Sigmoid colon (tissue), 4 donors: ENCODE measurements around the gene SORCS1.

Experiments
- POLR2A ChIP-seq, 2 donors: fragments of 450-650 bp; IDR thresholded peaks; one replicate each; pipeline ENCODE4 v1.6.1; 2016; ENCODE audit warnings: antibody characterized with exemption in 2 of 2, mild to moderate bottlenecking in 2 of 2, moderate library complexity in 2 of 2
- POLR2AphosphoS5 ChIP-seq, 4 donors: sonication (generic); formaldehyde crosslinking; IDR thresholded peaks; one replicate each; pipeline ENCODE4 v1.6.1; 2017; ENCODE audit warnings: antibody characterized with exemption in 4 of 4
- TF ChIP-seq, protein P1 (sequence below), 4 experiments: fragments of 450-650 bp in 3 of 4; fragments of 200-600 bp in 1 of 4; IDR thresholded peaks; one replicate each; pipeline ENCODE4 v1.5.1; 2016 to 2019; ENCODE audit warnings: antibody characterized with exemption in 4 of 4, mild to moderate bottlenecking in 3 of 4, moderate library complexity in 2 of 4

DNA sequence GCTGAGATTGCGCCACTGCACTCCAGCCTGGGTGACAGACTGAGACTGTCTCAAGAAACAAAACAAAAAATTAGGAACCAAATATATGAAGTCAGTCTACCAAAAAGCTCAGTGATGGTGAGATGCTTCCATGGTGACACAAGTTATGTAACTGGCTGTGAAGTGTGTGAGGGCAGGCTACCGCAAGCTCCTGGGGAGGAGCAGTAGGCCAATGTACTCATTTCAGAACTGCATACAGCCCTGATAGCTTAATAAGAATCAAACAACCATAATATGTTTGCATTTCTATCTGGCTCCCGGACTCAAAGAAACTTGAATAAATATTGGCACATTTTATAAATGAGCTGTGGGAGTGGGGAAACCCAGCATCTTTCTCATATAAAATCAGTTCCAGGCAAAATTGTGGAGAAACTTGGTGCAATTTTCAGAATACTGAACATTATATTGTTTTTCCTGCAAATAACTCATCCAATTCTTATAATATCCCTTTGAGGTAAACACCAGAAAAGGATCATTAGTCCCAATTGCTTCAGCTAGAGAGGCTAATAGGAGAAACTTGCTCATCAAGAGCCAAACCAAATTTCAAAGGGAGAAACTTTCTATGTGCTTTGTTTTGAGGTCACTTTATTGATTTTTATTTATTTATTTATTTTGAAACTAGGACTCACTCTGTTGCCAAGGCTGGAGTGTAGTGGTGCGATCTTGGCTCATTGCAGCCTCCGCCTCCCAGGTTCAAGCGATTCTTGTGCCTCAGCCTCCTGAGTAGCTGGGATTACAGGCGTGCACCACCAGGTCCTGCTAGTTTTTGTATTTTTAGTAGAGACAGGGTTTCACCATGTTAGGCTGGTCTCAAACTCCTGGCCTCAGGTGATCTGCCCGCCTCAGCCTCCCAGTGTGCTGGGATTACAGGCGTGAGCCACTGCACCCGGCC, 127.0 kb downstream of the SORCS1 start:
- TF ChIP-seq POLR2A (IDR thresholded peaks at IDR 0.05) (no peak), POLR2AphosphoS5 (IDR thresholded peaks at IDR 0.05) (no peak)
- TF ChIP-seq, protein P1, sequence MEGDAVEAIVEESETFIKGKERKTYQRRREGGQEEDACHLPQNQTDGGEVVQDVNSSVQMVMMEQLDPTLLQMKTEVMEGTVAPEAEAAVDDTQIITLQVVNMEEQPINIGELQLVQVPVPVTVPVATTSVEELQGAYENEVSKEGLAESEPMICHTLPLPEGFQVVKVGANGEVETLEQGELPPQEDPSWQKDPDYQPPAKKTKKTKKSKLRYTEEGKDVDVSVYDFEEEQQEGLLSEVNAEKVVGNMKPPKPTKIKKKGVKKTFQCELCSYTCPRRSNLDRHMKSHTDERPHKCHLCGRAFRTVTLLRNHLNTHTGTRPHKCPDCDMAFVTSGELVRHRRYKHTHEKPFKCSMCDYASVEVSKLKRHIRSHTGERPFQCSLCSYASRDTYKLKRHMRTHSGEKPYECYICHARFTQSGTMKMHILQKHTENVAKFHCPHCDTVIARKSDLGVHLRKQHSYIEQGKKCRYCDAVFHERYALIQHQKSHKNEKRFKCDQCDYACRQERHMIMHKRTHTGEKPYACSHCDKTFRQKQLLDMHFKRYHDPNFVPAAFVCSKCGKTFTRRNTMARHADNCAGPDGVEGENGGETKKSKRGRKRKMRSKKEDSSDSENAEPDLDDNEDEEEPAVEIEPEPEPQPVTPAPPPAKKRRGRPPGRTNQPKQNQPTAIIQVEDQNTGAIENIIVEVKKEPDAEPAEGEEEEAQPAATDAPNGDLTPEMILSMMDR (IDR thresholded peaks at IDR 0.05): no peak
